ENCODE measurements around the gene NACAD.

NACAD gene

GRCh38 chr7:45032421-45032820 is 56.3 kb downstream of the NACAD start:
- no peak for DNase-seq (ENCODE audit: low read depth in 2 of 2)
- TF ChIP-seq, protein P1, sequence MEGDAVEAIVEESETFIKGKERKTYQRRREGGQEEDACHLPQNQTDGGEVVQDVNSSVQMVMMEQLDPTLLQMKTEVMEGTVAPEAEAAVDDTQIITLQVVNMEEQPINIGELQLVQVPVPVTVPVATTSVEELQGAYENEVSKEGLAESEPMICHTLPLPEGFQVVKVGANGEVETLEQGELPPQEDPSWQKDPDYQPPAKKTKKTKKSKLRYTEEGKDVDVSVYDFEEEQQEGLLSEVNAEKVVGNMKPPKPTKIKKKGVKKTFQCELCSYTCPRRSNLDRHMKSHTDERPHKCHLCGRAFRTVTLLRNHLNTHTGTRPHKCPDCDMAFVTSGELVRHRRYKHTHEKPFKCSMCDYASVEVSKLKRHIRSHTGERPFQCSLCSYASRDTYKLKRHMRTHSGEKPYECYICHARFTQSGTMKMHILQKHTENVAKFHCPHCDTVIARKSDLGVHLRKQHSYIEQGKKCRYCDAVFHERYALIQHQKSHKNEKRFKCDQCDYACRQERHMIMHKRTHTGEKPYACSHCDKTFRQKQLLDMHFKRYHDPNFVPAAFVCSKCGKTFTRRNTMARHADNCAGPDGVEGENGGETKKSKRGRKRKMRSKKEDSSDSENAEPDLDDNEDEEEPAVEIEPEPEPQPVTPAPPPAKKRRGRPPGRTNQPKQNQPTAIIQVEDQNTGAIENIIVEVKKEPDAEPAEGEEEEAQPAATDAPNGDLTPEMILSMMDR (IDR thresholded peaks at IDR 0.05; ENCODE audit: low read depth, low read length): no peak
- no peak overlapping the region for H3K4me3 ChIP-seq (replicated peaks in 1 of 2; ENCODE audit: low read depth in 2 of 2, low read length in 2 of 2)

DNA sequence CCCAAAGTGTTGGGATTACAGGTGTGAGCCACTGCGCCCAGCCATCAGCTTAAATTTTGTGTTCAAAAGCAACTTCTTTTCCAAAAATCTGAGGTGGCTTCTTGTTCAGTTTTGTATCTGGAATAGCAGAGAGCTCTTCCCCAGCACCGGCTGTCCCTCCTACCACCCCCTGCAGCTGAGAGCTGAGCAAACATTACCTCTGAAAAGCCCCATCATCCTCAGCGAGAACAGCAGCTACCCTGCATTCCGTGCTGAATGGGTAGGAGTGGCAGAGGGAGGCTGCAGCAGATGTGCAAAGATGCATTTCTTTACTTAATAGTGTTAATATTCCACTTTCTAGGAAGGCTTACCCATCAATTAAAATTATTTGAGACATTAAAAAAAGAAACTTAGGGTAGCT is 56.9 kb downstream of the NACAD start:
- TF ChIP-seq, protein P1 (IDR thresholded peaks at IDR 0.05; ENCODE audit: low read depth, low read length): no peak
- no peak for DNase-seq (ENCODE audit: low read depth in 2 of 2)
- no peak overlapping the region for H3K4me3 ChIP-seq (replicated peaks in 1 of 2; ENCODE audit: low read depth in 2 of 2, low read length in 2 of 2)
